Measurements from ENCODE around the gene RTL3. TPM values are rescaled to one million over a fixed set of nuclear protein-coding genes. Genes with fewer than 3 reads are reported as not detected.

Gene RTL3
- total RNA-seq, 4 donors from 2014 or later = 0.19 to 0.21 TPM; not detected in 2

DNA sequence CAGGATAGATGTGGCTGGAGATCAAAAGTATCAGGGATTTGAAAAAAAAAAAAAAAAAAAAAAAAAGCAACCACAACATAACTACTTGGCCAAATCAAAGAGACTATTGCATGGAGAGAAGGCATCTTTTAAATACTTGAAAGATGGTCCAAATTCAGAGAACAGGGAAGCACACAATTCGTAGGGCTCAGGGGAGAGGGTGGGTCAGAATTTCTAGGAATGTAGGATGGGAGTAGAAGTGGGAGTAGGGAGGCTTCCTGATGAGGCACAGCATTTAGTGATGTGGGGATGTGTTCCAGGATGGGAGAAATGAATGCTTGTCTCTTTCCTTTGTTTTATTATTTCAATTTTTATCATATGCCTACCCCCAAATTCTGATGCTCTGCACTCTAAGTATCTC is 36.3 kb downstream of the RTL3 start:
- no peak overlapping the region for H3K4me3 ChIP-seq
- H3K9me3 ChIP-seq = no peaks in the 10 kb centered on the region
- DNase-seq = no peak
- TF ChIP-seq, protein P1, sequence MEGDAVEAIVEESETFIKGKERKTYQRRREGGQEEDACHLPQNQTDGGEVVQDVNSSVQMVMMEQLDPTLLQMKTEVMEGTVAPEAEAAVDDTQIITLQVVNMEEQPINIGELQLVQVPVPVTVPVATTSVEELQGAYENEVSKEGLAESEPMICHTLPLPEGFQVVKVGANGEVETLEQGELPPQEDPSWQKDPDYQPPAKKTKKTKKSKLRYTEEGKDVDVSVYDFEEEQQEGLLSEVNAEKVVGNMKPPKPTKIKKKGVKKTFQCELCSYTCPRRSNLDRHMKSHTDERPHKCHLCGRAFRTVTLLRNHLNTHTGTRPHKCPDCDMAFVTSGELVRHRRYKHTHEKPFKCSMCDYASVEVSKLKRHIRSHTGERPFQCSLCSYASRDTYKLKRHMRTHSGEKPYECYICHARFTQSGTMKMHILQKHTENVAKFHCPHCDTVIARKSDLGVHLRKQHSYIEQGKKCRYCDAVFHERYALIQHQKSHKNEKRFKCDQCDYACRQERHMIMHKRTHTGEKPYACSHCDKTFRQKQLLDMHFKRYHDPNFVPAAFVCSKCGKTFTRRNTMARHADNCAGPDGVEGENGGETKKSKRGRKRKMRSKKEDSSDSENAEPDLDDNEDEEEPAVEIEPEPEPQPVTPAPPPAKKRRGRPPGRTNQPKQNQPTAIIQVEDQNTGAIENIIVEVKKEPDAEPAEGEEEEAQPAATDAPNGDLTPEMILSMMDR (IDR thresholded peaks at IDR 0.05) = no peak
- no peak for TF ChIP-seq POLR2A (IDR thresholded peaks at IDR 0.05)
- intact Hi-C loops (cut with DNase I) = no loop called here
- no peak overlapping the region for H3K27ac ChIP-seq
- no peaks in the 10 kb centered on the region for H3K36me3 ChIP-seq
- H3K27me3 ChIP-seq = no peaks in the 10 kb centered on the region
- H3K4me1 ChIP-seq = no peaks in the 10 kb centered on the region
- WGBS, 2 donors = 17 to 40% methylated on average over 1 of the region's 1 CpG

- 47% methylated on average over 3 of the region's 3 CpGs; no CpG with 5 or more reads in 1 of the 2 donors for WGBS, 2 donors
- Histone ChIP-seq H3K27ac (no peak overlapping the region), H3K36me3 (no peaks in the 10 kb centered on the region), H3K9me3 (no peaks in the 10 kb centered on the region), H3K27me3 (no peaks in the 10 kb centered on the region), H3K4me3 (no peak overlapping the region), H3K4me1 (no peaks in the 10 kb centered on the region)
- intact Hi-C loops (cut with DNase I) = no loop called here
- DNase-seq = no peak
- TF ChIP-seq, protein P1 (IDR thresholded peaks at IDR 0.05) = no peak
- TF ChIP-seq POLR2A (IDR thresholded peaks at IDR 0.05) = no peak
These were observed 39.3 kb downstream of the RTL3 start for GRCh38 chrX:78619834-78620233.

GRCh38 chrX:78618987-78619386 is 40.1 kb downstream of the RTL3 start:
- 82% methylated on average over 1 of the region's 2 CpGs; no CpG with 5 or more reads in 1 of the 2 donors for WGBS, 2 donors
- no peak overlapping the region for H3K27ac ChIP-seq
- no peaks in the 10 kb centered on the region for H3K36me3 ChIP-seq
- no peak overlapping the region for H3K4me3 ChIP-seq
- no peaks in the 10 kb centered on the region for H3K27me3 ChIP-seq
- TF ChIP-seq, protein P1 (IDR thresholded peaks at IDR 0.05) = no peak
- no peak for TF ChIP-seq POLR2A (IDR thresholded peaks at IDR 0.05)
- DNase-seq = no peak
- H3K9me3 ChIP-seq = no peaks in the 10 kb centered on the region
- H3K4me1 ChIP-seq = no peaks in the 10 kb centered on the region
- intact Hi-C loops (cut with DNase I) = no loop called here

DNA sequence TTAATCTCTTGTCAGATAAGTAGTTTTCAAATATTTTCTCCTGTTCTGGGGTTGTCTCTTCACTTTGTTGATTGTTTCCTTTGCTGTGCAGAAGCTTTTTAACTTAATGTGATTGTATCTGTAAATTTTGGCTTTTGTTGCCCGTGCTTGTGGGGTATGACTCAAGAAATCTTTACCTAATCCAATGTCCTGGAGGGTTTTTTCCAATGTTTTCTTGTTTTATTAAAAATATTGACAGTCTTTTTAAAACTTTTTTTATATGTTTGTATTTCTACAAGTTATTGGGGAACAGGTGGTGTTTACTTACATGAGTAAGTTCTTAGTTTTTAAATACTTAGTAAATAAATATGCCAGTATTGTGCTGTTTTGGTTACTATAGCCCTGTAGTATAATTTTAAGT is 44.9 kb downstream of the RTL3 start:
- intact Hi-C loops (cut with DNase I) = no loop called here

More for the DNA sequence above, 44.9 kb downstream of the RTL3 start:
- no peaks in the 10 kb centered on the region for H3K36me3 ChIP-seq
- no peak for DNase-seq
- H3K4me3 ChIP-seq = no peak overlapping the region
- H3K27ac ChIP-seq = no peak overlapping the region
- H3K9me3 ChIP-seq = no peaks in the 10 kb centered on the region
- WGBS, 2 donors = 47 to 64% methylated on average over 1 of the region's 1 CpG
- no peak for TF ChIP-seq POLR2A (IDR thresholded peaks at IDR 0.05)
- TF ChIP-seq, protein P1 (IDR thresholded peaks at IDR 0.05) = no peak
- no peaks in the 10 kb centered on the region for H3K27me3 ChIP-seq
- H3K4me1 ChIP-seq = no peaks in the 10 kb centered on the region

Other genes with a start within 250 kb of the RTL3 start
- under 1 TPM in 2 of 4 donors, not detected in 2; 0.38 to 0.80 TPM for gene LPAR4, start 88.4 kb upstream of the RTL3 start, total RNA-seq

All from esophagus squamous epithelium (tissue), 5 donors.